Adrenal gland (tissue), 12 donors: Measurements from ENCODE around the gene PPME1. TPM values are rescaled to one million over a fixed set of nuclear protein-coding genes. Genes with fewer than 3 reads are reported as not detected.

ENCODE experiments used
- DNase-seq, 7 donors: peaks; one replicate each; pipeline ENCODE4 v3.0.0-alpha.2; 2019 to 2020
- H3K27ac ChIP-seq, 5 donors: fragments of 200-600 bp; sonication (generic) in 4 of 5; 1 replicate in 3 of 5; 2 replicates in 2 of 5; pipeline versions ENCODE4 v1.5.1 to v1.8.0; 2016 to 2020; ENCODE audit warnings: mild to moderate bottlenecking in 1 of 5
- H3K27me3 ChIP-seq: fragments of 200-600 bp; 2 replicates; pipeline ENCODE4 v1.8.0; 2021
- H3K36me3 ChIP-seq, 2 donors: fragments of 200-600 bp; replicated peaks in 1 of 2; 1 replicate in 1 of 2; 2 replicates in 1 of 2; pipeline versions ENCODE4 v1.5.1 to v1.8.0; 2018 to 2022
- H3K4me1 ChIP-seq, 2 donors: fragments of 200-600 bp; replicated peaks in 1 of 2; 1 replicate in 1 of 2; 2 replicates in 1 of 2; pipeline versions ENCODE4 v1.5.1 to v1.8.0; 2018 to 2021
- H3K4me3 ChIP-seq, 4 donors: fragments of 200-600 bp; sonication (generic) in 3 of 4; one replicate each; pipeline ENCODE4 v1.5.1; 2016 to 2018
- H3K9me3 ChIP-seq, 3 donors: fragments of 200-600 bp; sonication (generic) in 1 of 3; replicated peaks in 1 of 3; 1 replicate in 2 of 3; 2 replicates in 1 of 3; pipeline versions ENCODE4 v1.5.1 to v1.8.0; 2016 to 2021
- POLR2A ChIP-seq, 2 donors: fragments of 450-650 bp; IDR thresholded peaks; one replicate each; pipeline ENCODE4 v1.6.1; 2017; ENCODE audit warnings: antibody characterized with exemption in 2 of 2, mild to moderate bottlenecking in 2 of 2, moderate library complexity in 1 of 2
- WGBS, 4 donors: extraction: QIAGEN DNeasy Blood & Tissue Kit in 2 of 4; methylation state at CpG; one replicate each; pipeline versions ENCODE4 v1.1.5 to v1.1.7; 2013 to 2017; 5-methylcytosine and 5-hydroxymethylcytosine counted together
- intact Hi-C, 2 donors: fragments of 100-400 bp; cut with DNase I; formaldehyde crosslinking; loops; one replicate each; pipeline versions ENCODE4 v1.14.1 to v1.15.0; 2022 to 2023
- polyA plus RNA-seq, 3 donors: library from polyadenylated mRNA; stranded (reverse); fragments of 200-250 nt in 2 of 3; fragments of 350-450 nt in 1 of 3; fragmentation: Illumina TruSeq in 1 of 3; extraction: RNeasy Lipid Tissue Mini Kit (QIAGEN cat#74804) in 1 of 3; gene quantifications; one replicate each; pipeline ENCODE4 v1.2.3, GENCODE V29; 2013 to 2014
- total RNA-seq, 9 donors: library from RNA; depleted of rRNA in 4 of 9; stranded (reverse); fragments of >200 nt in 4 of 9; fragments of 120-200 nt in 1 of 9; fragmentation: NEBNext Ultra II Directional in 1 of 9; extraction: Animal tissue kit (Norgen Biotek cat#: 25700) in 1 of 9; gene quantifications; one replicate each; pipeline versions ENCODE4 v1.1.0 to v1.2.4, GENCODE V29; 2013 to 2023
- TF ChIP-seq, protein P1 (sequence below), 6 experiments: fragments of 450-650 bp in 4 of 6; fragments of 200-600 bp in 2 of 6; sonication (generic) in 1 of 6; IDR thresholded peaks; 1 replicate in 5 of 6; 2 replicates in 1 of 6; pipeline versions ENCODE4 v1.5.1 to v1.8.0; 2016 to 2021; ENCODE audit warnings: antibody characterized with exemption in 6 of 6, mild to moderate bottlenecking in 2 of 6, moderate library complexity in 1 of 6
- donor health status: healthy with polysubstance abuse.
- donor health status: Bipolar disorder and iron deficiency.
- donor health status: DM: yes; HTN: yes; CAD: no.
- donor health status: DM: no; HTN: no; CAD: no.
- donor health status: DM: no; HTN: no; CAD: no.
- donor health status: DM: yes; HTN: yes; CAD: no.

PPME1 gene
- total and polyA plus RNA-seq, 12 donors, result 29.6 to 71.6 (median 48.2) TPM

DNA sequence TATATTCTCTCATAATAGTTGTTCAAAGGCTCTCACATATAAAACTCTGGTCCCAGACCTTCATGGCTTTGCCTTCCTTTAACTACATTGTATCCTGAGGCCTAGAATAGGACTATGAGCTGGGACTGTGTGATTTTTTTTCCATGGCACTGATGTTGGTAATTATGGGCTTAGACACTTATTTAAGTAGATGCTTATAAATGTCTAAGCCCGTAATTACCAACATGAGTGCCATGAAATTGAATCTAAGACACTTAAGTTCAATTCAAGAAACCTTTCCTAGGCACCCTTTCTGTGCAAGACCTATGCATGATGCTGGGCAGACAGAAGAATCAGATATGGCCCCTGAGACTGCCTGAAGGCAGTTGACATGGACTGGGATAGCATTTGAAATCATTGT lies 77.4 kb downstream of the PPME1 start:
- H3K4me3 ChIP-seq, result no peak overlapping the region
- H3K4me1 ChIP-seq, result no peaks in the 10 kb centered on the region
- H3K27ac ChIP-seq, result no peak overlapping the region
- H3K9me3 ChIP-seq, result no peaks in the 10 kb centered on the region
- WGBS, 4 donors, result 86 to 100% (median 98%) methylated on average over 1 of the region's 1 CpG
- peaks cover 0 to 69% of the 10 kb centered on the region in 2 donors for H3K36me3 ChIP-seq
- intact Hi-C loops, result no loop called here
- DNase-seq, result no peak
- TF ChIP-seq POLR2A (IDR thresholded peaks at IDR 0.05), result no peak
- TF ChIP-seq, protein P1, sequence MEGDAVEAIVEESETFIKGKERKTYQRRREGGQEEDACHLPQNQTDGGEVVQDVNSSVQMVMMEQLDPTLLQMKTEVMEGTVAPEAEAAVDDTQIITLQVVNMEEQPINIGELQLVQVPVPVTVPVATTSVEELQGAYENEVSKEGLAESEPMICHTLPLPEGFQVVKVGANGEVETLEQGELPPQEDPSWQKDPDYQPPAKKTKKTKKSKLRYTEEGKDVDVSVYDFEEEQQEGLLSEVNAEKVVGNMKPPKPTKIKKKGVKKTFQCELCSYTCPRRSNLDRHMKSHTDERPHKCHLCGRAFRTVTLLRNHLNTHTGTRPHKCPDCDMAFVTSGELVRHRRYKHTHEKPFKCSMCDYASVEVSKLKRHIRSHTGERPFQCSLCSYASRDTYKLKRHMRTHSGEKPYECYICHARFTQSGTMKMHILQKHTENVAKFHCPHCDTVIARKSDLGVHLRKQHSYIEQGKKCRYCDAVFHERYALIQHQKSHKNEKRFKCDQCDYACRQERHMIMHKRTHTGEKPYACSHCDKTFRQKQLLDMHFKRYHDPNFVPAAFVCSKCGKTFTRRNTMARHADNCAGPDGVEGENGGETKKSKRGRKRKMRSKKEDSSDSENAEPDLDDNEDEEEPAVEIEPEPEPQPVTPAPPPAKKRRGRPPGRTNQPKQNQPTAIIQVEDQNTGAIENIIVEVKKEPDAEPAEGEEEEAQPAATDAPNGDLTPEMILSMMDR (IDR thresholded peaks at IDR 0.05), result no peak
- no peaks in the 10 kb centered on the region for H3K27me3 ChIP-seq

DNA sequence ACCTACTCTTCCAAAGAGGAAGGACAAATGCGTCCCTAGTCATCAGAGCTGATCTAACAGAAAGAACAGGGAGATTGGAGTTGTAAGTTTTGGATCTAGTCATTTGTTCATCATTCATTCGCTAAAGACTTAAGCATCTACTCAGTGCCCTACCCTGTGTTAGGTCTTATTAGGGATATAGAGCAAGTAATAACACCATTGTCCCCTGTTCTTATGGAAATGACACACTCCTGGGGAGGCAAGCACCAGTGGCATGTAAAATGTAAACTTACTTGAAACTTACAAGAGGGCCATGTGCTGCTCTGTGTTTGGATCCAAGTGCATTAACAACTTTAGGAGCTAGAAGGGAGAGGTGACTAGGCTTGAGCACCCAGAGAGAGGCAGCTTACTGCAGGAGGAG lies 78.4 kb downstream of the PPME1 start:
- 93 to 97% (median 97%) methylated on average over 2 of the region's 2 CpGs for WGBS, 4 donors

GRCh38 chr11:74253361-74253760 lies 82.3 kb downstream of the PPME1 start:
- Histone ChIP-seq H3K9me3 (no peaks in the 10 kb centered on the region), H3K4me3 (no peak overlapping the region), H3K36me3 (peaks cover 0 to 61% of the 10 kb centered on the region in 2 donors), H3K27ac (no peak overlapping the region), H3K4me1 (no peaks in the 10 kb centered on the region), H3K27me3 (no peaks in the 10 kb centered on the region)
- TF ChIP-seq, protein P1 (IDR thresholded peaks at IDR 0.05), result no peak
- WGBS, 4 donors, result 80 to 97% (median 93%) methylated on average over 8 of the region's 8 CpGs
- intact Hi-C loops, result loop anchor here (10.0 kb wide), 2 partner anchors 289 to 311 kb away; no protein-coding TSS in a partner anchor
- no peak for DNase-seq

More for the DNA sequence above, 78.4 kb downstream of the PPME1 start:
- H3K4me1 ChIP-seq, result no peaks in the 10 kb centered on the region
- no peaks in the 10 kb centered on the region for H3K27me3 ChIP-seq
- no peak overlapping the region for H3K4me3 ChIP-seq
- H3K9me3 ChIP-seq, result no peaks in the 10 kb centered on the region
- H3K36me3 ChIP-seq, result peaks cover 0 to 79% of the 10 kb centered on the region in 2 donors
- no peak for TF ChIP-seq POLR2A (IDR thresholded peaks at IDR 0.05)
- TF ChIP-seq, protein P1 (IDR thresholded peaks at IDR 0.05), result no peak
- no peak overlapping the region for H3K27ac ChIP-seq
- no peak for DNase-seq
- intact Hi-C loops, result no loop called here

- peaks cover 0 to 42% of the 10 kb centered on the region in 2 donors for H3K36me3 ChIP-seq
- no peak overlapping the region for H3K4me3 ChIP-seq
- peak; percentile 28 to 77 (median 54) for DNase-seq
- WGBS, 4 donors, result 43 to 46% (median 45%) methylated on average over 5 of the region's 5 CpGs
- TF ChIP-seq, protein P1 (IDR thresholded peaks at IDR 0.05), result peak; percentile 82 to 92 (median 84)
- TF ChIP-seq POLR2A (IDR thresholded peaks at IDR 0.05), result no peak
- intact Hi-C loops, result loop anchor here (5.0 to 10.0 kb wide), 5 partner anchors 66 to 309 kb away; no protein-coding TSS in a partner anchor
- no peaks in the 10 kb centered on the region for H3K27me3 ChIP-seq
- no peaks in the 10 kb centered on the region for H3K9me3 ChIP-seq
- no peaks in the 10 kb centered on the region for H3K4me1 ChIP-seq
- no peak overlapping the region for H3K27ac ChIP-seq
Observed at GRCh38 chr11:74255741-74256375, 84.8 kb downstream of the PPME1 start.
